Measurements from ENCODE around the gene EZR.

GRCh38 chr6:158839796-158840195 lies 20.6 kb upstream of the EZR start:
- TF ChIP-seq TAF1 (IDR thresholded peaks at IDR 0.05; ENCODE audit: low read depth, low read length) (no peak), POLR2A (IDR thresholded peaks at IDR 0.05; ENCODE audit: low read depth, low read length) (no peak)
